Activated T-helper 1 cell treated with Interleukin-2 at 50 U/mL for 16 hours (primary cell): ENCODE results near the gene LARP6.

Experiments
- DNase-seq: peaks from one replicate; pipeline ENCODE4 v3.0.0-alpha.2; 2020; ENCODE audit warnings: low read depth

The LARP6 gene

DNA sequence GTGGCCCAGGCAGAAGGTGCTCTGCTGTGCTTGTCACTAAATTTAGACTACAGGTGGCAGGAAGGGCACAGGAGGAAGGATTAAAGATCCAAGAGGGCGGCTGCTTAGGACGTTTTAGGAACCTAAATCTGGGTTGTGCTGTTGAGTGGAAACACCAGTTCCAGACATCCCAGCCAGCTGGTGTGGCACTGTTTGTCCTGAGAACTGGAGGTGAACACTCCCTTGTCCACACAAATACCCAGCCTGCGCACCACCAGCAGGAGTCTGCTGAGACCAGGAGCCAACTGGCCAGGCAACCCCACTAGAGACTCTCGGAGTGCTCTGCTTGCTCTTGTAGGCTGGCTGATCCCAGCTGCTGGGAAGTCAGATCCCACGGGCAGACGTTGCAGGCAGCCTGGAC, 60.3 kb downstream of the LARP6 start:
- no peak for DNase-seq

DNA sequence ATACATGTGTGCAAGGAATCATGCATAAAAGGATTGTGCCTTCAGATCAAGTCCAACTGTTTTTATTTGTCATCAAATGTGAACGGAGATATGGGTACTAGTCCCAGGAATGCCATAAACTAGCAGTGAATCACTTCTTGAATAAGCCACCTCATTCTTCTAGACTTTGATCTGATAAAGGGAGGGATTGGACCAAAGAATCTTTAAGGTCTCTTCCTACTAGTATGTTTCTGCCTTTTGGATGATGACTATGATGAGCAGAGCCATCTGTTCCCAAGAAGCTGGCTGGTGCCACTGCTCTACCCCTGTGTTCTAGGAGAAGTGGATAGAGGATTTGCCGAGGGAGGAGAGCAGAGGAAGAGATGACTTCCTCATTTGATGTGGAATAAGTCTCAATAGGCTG, 61.8 kb downstream of the LARP6 start:
- DNase-seq: no peak

DNA sequence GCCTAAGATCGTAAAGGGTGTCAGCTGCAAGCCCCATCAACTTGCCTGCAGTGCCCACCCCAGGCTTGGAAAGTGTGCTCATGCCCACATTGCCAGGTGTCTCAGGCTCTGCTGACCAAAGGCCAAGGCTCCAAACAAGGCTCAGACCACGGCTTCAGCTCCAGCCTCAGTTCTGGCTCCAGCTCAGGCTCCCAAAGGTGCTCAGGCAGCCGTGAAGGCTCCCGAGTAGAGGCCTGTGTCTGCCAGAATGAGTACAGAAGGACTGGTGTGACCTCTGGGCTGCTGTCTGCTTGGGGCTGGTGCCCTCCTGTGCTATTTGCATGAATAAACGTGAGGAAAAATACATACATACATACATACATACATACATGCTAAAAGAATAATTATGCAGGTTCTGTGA, 62.7 kb downstream of the LARP6 start:
- no peak for DNase-seq

DNA sequence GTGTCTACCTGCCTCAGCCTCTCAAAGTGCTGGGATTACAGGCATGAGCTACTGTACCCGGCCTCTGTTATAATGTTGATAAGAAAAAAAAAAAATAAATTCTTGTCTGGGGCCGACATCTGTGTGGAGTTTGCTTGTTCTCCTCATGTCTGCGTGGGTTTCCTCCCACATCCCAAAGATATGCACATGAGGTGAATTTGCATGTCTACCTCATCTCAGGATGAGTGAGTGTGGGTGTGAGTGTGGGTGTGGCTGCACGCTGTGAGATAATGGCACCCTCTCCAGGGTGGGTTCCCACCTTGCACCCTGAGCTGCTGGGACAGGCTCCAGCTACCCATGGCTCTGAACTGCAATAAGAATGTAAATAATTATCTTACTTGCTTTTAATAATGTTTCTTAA, 64.7 kb downstream of the LARP6 start:
- DNase-seq: no peak

DNA sequence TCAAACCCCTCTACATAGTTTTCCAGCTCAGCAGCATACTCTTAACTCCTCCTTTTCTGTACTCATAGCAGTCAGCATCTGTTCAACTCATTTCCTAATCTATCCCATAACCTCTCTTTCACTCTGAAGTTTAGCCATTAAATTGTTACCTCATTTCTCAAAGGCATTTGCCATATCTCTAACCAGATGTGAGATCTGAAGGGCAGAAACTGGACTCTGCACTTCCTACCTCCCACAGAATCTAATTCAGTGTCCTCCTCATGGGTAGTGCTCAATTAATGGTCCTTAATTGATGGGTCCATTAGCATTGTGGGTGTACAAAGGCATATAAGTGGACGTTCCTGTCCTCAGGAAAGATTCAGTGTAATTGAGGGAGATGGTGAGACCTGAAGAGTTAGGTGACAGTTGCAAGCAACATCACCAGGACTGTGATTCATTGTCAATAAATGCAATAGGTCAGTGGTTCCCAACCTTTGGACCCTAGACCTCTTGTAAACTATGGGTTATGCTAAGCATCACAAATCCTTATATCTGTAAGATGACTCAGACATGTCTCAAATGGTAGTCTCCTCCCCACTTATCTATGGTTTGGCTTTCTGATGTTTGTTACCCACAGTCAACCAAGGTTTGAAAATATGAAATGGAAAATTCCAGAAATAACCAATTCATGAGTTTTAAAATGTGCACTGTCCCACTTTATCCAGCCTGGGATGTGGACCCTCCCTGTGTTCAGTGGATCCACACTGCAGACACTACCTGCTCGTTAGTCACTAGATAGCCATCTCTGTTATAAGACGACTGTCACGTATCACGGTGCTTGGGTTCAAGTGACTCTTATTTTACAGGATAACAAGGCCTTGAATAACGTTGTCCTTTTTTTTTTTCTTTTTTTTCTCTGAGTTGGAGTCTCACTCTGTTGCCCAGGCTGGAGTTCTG, 65.6 kb downstream of the LARP6 start:
- no peak for DNase-seq

DNA sequence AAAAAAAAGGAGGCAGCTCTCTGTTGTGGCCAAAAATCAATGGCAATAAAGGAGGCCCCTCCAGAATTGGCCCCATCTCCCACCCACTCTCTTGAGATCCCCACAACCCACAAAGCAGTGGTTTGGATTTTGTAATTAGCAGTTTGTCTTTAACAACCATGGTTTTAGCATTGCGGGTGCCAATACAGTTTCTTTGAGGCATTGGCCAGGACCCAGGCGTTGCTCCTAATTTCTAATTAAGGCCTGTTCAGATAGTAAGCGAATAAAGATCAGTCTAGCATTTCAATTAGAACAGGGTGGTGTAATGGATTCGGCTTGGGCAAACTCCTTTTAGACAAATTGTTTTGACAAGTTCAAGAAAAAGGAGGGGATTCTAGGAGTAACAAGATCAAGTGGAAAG, 67.0 kb downstream of the LARP6 start:
- DNase-seq: no peak

DNA sequence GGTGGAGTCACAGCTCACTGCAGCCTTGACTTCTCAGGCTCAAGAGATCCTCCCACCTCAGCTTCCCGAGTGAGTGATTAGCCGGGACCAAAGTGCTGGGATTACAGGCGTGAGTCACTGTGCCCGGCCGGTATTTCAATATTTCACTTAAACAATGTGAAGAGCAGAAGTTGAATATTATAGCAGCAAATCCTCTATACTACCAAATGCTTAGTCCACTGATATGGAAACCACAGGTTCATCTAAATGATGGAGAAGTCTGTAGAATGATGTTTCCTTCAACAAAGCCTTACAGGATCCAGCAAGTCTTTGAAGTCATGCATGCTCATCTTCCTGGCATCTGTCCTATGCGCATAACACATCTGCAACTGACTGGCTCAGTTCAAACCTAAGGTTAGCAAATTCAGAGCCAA, 70.3 kb downstream of the LARP6 start:
- DNase-seq: no peak

DNA sequence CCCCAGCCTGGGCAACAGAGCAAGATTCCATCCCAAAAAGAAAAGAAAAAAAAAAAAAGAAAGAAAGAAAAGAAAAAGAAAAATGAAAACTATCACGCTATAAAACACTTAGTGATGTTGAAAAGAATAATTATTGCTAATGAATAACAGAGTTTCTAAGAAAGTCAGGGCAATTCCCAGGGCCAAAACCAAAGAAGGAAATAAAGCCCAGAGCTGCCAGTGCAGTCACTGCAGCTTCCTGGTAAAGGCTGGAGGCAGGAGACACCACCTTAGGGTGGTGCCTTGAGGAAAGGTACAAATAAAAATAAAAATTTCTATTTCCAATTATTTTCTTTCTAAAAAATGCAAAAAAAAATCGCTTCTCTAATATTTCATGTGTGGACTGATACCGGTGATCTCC, 70.9 kb downstream of the LARP6 start:
- DNase-seq: no peak

DNA sequence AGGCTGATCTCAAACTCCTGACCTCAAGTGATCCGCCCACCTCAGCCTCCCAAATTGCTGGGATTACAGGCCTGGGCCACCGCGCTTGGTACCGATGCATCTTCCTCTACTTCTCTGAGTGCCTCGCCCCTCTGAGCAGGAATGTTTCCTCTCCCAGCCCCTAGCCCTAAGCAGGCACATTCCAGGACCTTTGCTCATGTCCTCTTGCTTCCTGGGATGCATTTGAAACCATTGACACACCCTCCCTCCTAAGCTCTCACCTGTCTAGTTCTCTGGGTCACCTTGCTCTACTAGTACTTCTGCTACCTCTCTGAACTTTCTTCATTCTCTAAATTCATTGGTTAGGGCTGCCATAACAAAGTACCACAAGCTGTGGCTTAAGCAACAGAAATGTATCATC, 72.7 kb downstream of the LARP6 start:
- DNase-seq: no peak
